GM12801 (cell line): ENCODE measurements around the gene RPS6KC1.

ENCODE experiments used
- TF ChIP-seq, protein P1 (sequence below): IDR thresholded peaks from one replicate; pipeline ENCODE4 v1.5.1; 2011; ENCODE audit warnings: control low read depth; ENCODE audit not compliant: insufficient read length; ENCODE audit errors: extremely low read depth

RPS6KC1 gene

DNA sequence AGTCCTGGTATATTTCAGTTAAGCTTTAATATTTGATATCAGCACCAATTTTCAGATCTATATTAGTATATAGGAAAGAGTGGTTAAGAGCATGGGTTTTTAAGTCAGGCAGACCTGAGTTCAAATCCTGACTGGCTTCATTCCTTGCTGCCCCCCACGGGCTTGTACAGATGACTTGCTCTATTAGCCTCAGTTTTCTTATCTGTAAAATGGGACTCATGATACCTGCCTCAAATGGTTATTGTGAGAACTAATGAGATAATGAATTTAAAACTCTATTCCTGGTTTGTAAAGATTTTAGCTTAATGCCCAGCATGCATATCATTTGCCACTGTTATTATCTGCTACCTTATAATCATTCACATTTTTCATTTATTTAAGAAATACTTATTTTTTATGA lies 264.5 kb downstream of the RPS6KC1 start:
- TF ChIP-seq, protein P1, sequence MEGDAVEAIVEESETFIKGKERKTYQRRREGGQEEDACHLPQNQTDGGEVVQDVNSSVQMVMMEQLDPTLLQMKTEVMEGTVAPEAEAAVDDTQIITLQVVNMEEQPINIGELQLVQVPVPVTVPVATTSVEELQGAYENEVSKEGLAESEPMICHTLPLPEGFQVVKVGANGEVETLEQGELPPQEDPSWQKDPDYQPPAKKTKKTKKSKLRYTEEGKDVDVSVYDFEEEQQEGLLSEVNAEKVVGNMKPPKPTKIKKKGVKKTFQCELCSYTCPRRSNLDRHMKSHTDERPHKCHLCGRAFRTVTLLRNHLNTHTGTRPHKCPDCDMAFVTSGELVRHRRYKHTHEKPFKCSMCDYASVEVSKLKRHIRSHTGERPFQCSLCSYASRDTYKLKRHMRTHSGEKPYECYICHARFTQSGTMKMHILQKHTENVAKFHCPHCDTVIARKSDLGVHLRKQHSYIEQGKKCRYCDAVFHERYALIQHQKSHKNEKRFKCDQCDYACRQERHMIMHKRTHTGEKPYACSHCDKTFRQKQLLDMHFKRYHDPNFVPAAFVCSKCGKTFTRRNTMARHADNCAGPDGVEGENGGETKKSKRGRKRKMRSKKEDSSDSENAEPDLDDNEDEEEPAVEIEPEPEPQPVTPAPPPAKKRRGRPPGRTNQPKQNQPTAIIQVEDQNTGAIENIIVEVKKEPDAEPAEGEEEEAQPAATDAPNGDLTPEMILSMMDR, result no peak

DNA sequence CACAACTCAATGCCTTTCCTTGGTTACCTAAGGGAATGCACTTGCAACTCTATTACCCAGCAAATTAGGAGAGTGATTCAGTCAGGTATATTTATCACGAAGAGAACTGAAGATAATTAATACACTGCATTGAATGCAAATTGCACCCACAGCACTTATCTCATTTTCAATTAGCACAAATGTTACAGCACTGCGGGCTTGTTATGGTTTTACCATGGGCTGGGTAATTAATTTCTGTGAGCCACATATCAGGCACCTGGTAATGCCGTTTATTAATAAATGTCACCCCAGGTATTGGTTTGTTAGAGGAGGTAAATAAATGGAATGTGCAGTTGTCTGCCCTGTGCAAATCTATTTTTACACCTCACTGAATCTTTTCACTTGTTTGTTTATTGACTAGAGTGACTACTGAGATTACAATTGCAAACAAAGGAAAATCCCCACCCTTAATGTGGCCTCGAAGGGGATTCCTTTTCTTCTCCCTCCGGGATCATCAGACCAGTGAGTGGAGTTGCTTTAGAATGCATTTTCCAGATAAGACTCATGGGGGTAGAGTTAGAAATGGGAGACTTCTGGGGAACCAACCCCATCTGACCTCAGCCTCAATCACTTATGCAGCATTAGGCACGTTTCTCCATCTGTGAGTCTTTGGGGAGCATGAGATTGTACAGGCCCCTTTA lies 269.3 kb downstream of the RPS6KC1 start:
- TF ChIP-seq, protein P1, result no peak
